Osteocyte (in vitro differentiated cells): Measurements from ENCODE around the gene CBLB. TPM values are rescaled to one million over a fixed set of nuclear protein-coding genes. Genes with fewer than 3 reads are reported as not detected.

Experiments
- DNase-seq: peaks from one replicate; pipeline ENCODE4 v3.0.0; 2021; ENCODE audit warnings: mixed read lengths; ENCODE audit not compliant: unreplicated experiment; ENCODE audit errors: extremely low spot score
- H3K27ac Mint-ChIP-seq: one replicate; pipeline ENCODE4 v1.8.0; 2021; ENCODE audit warnings: mild to moderate bottlenecking, mixed read lengths; ENCODE audit not compliant: unreplicated experiment
- H3K27me3 Mint-ChIP-seq: one replicate; pipeline ENCODE4 v1.8.0; 2021; ENCODE audit warnings: mixed read lengths; ENCODE audit not compliant: unreplicated experiment
- H3K36me3 Mint-ChIP-seq: one replicate; pipeline ENCODE4 v1.8.0; 2021; ENCODE audit warnings: mixed read lengths; ENCODE audit not compliant: unreplicated experiment
- H3K4me1 Mint-ChIP-seq: one replicate; pipeline ENCODE4 v1.8.0; 2021; ENCODE audit warnings: mixed read lengths; ENCODE audit not compliant: unreplicated experiment
- H3K4me3 Mint-ChIP-seq: one replicate; pipeline ENCODE4 v1.8.0; 2021; ENCODE audit warnings: mild to moderate bottlenecking, moderate library complexity, mixed read lengths; ENCODE audit not compliant: unreplicated experiment
- H3K9me3 Mint-ChIP-seq: one replicate; pipeline ENCODE4 v1.8.0; 2021; ENCODE audit warnings: mixed read lengths; ENCODE audit not compliant: unreplicated experiment
- total RNA-seq: library from RNA; stranded (reverse); gene quantifications from 2 replicates; pipeline ENCODE4 v1.2.1, GENCODE V29; 2021
- TF ChIP-seq, protein P1 (sequence below): fragments of 200-600 bp; sonication (generic); IDR thresholded peaks from 2 replicates; pipeline ENCODE4 v1.5.0; 2021; ENCODE audit warnings: antibody characterized with exemption, mild to moderate bottlenecking, moderate library complexity

The CBLB gene
- total RNA-seq, 1 donor from 2014 or later, result 28.8 TPM

GRCh38 chr3:105672996-105673395, 195.8 kb downstream of the CBLB start:
- H3K27ac Mint-ChIP-seq, result no peak overlapping the region
- no peak for DNase-seq
- H3K9me3 Mint-ChIP-seq, result no peaks in the 10 kb centered on the region
- no peaks in the 10 kb centered on the region for H3K4me1 Mint-ChIP-seq
- peaks cover 59% of the 10 kb centered on the region for H3K36me3 Mint-ChIP-seq
- TF ChIP-seq, protein P1, sequence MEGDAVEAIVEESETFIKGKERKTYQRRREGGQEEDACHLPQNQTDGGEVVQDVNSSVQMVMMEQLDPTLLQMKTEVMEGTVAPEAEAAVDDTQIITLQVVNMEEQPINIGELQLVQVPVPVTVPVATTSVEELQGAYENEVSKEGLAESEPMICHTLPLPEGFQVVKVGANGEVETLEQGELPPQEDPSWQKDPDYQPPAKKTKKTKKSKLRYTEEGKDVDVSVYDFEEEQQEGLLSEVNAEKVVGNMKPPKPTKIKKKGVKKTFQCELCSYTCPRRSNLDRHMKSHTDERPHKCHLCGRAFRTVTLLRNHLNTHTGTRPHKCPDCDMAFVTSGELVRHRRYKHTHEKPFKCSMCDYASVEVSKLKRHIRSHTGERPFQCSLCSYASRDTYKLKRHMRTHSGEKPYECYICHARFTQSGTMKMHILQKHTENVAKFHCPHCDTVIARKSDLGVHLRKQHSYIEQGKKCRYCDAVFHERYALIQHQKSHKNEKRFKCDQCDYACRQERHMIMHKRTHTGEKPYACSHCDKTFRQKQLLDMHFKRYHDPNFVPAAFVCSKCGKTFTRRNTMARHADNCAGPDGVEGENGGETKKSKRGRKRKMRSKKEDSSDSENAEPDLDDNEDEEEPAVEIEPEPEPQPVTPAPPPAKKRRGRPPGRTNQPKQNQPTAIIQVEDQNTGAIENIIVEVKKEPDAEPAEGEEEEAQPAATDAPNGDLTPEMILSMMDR, result no peak
- no peaks in the 10 kb centered on the region for H3K27me3 Mint-ChIP-seq
- H3K4me3 Mint-ChIP-seq, result no peak overlapping the region

- Mint-ChIP-seq H3K4me1 (peaks cover 14% of the 10 kb centered on the region), H3K27me3 (no peaks in the 10 kb centered on the region), H3K4me3 (no peak overlapping the region), H3K9me3 (peaks cover 5% of the 10 kb centered on the region), H3K36me3 (peaks cover 41% of the 10 kb centered on the region), H3K27ac (no peak overlapping the region)
- no peak for DNase-seq
- TF ChIP-seq, protein P1, result no peak
These were observed 206.5 kb downstream of the CBLB start for GRCh38 chr3:105662306-105662705.

DNA sequence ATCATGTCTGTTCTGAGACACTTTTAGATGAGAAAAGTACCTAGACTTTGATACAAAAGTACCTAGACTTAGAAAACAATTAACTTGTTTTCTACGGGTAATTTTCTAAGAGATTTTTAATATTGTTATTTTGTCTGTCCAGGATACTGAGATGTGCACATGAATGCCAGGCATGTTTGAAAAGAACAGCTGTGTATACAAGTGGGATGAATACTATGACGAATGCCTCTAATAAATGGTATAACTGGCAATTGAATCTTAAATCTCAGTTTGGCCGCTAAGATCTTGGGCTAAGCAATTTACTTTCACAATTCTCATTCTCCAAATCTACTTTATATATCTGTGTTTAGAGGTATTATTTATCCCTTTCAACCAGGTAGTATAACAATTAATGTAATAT, 207.4 kb downstream of the CBLB start:
- Mint-ChIP-seq H3K4me3 (no peak overlapping the region), H3K4me1 (peaks cover 23% of the 10 kb centered on the region), H3K36me3 (peaks cover 34% of the 10 kb centered on the region), H3K27me3 (no peaks in the 10 kb centered on the region), H3K27ac (no peak overlapping the region), H3K9me3 (peaks cover 5% of the 10 kb centered on the region)
- TF ChIP-seq, protein P1, result no peak
- DNase-seq, result no peak

- no peak overlapping the region for H3K4me3 Mint-ChIP-seq
- peaks cover 21% of the 10 kb centered on the region for H3K4me1 Mint-ChIP-seq
- DNase-seq, result no peak
- TF ChIP-seq, protein P1, result no peak
- H3K9me3 Mint-ChIP-seq, result no peaks in the 10 kb centered on the region
- peaks cover 26% of the 10 kb centered on the region for H3K36me3 Mint-ChIP-seq
- H3K27ac Mint-ChIP-seq, result peak overlapping the region; percentile 28
- no peaks in the 10 kb centered on the region for H3K27me3 Mint-ChIP-seq
These were observed 211.9 kb downstream of the CBLB start for GRCh38 chr3:105656651-105657504.

GRCh38 chr3:105653868-105654267, 214.9 kb downstream of the CBLB start:
- no peak overlapping the region for H3K27ac Mint-ChIP-seq
- H3K4me3 Mint-ChIP-seq, result no peak overlapping the region
- H3K27me3 Mint-ChIP-seq, result no peaks in the 10 kb centered on the region
- H3K9me3 Mint-ChIP-seq, result no peaks in the 10 kb centered on the region
- H3K4me1 Mint-ChIP-seq, result peaks cover 17% of the 10 kb centered on the region
- TF ChIP-seq, protein P1, result no peak
- no peak for DNase-seq
- H3K36me3 Mint-ChIP-seq, result peaks cover 14% of the 10 kb centered on the region
